Ascending aorta (tissue), 2 donors: Measurements from ENCODE around the gene BEGAIN. TPM values are rescaled to one million over a fixed set of nuclear protein-coding genes. Genes with fewer than 3 reads are reported as not detected.
"Not testable (repeated sequence)": the region's sequence is repeated elsewhere in the genome, so short reads cannot be mapped to it uniquely, and the experiment has no call there.

Experiments
- DNase-seq, 2 donors: peaks; one replicate each; pipeline ENCODE4 v3.0.0-alpha.2; 2019; ENCODE audit warnings: low spot score in 2 of 2
- H3K27ac ChIP-seq, 2 donors: fragments of 200-600 bp; sonication (generic); one replicate each; pipeline ENCODE4 v1.5.1; 2016 to 2017; ENCODE audit warnings: mild to moderate bottlenecking in 1 of 2
- H3K27me3 ChIP-seq: fragments of 200-600 bp; sonication (generic); one replicate; pipeline ENCODE4 v1.5.1; 2017
- H3K36me3 ChIP-seq, 2 donors: fragments of 200-600 bp; sonication (generic); one replicate each; pipeline ENCODE4 v1.5.1; 2016
- H3K4me1 ChIP-seq, 2 donors: fragments of 200-600 bp; sonication (generic); one replicate each; pipeline ENCODE4 v1.5.1; 2016 to 2017; ENCODE audit warnings: mild to moderate bottlenecking in 1 of 2
- H3K4me3 ChIP-seq, 2 donors: fragments of 200-600 bp; sonication (generic); one replicate each; pipeline ENCODE4 v1.5.1; 2016 to 2017; ENCODE audit warnings: mild to moderate bottlenecking in 1 of 2
- H3K9me3 ChIP-seq, 2 donors: fragments of 200-600 bp; sonication (generic); one replicate each; pipeline ENCODE4 v1.5.1; 2016
- intact Hi-C: fragments of 100-400 bp; cut with DNase I; formaldehyde crosslinking; loops from one replicate; pipeline ENCODE4 v1.15.1; 2023
- total RNA-seq: library from RNA; depleted of rRNA; stranded (reverse); fragments of >200 nt; gene quantifications from one replicate; pipeline ENCODE4 v1.1.0, GENCODE V29; 2016
- TF ChIP-seq, protein P1 (sequence below), 3 experiments: fragments of 200-600 bp in 2 of 3; fragments of 450-650 bp in 1 of 3; sonication (generic) in 2 of 3; IDR thresholded peaks; one replicate each; pipeline ENCODE4 v1.5.1; 2016 to 2019; ENCODE audit warnings: antibody characterized with exemption in 3 of 3, mild to moderate bottlenecking in 1 of 3, moderate library complexity in 1 of 3

BEGAIN gene
- total RNA-seq, 1 donor from 2014 or later = 5.9 TPM

GRCh38 chr14:100523131-100523842 is 63.9 kb downstream of the BEGAIN start:
- no peaks in the 10 kb centered on the region for H3K9me3 ChIP-seq
- no peak overlapping the region for H3K27ac ChIP-seq
- peaks cover 5 to 13% of the 10 kb centered on the region in 2 donors for H3K36me3 ChIP-seq
- no peak for DNase-seq
- intact Hi-C loops = no loop called here
- TF ChIP-seq, protein P1, sequence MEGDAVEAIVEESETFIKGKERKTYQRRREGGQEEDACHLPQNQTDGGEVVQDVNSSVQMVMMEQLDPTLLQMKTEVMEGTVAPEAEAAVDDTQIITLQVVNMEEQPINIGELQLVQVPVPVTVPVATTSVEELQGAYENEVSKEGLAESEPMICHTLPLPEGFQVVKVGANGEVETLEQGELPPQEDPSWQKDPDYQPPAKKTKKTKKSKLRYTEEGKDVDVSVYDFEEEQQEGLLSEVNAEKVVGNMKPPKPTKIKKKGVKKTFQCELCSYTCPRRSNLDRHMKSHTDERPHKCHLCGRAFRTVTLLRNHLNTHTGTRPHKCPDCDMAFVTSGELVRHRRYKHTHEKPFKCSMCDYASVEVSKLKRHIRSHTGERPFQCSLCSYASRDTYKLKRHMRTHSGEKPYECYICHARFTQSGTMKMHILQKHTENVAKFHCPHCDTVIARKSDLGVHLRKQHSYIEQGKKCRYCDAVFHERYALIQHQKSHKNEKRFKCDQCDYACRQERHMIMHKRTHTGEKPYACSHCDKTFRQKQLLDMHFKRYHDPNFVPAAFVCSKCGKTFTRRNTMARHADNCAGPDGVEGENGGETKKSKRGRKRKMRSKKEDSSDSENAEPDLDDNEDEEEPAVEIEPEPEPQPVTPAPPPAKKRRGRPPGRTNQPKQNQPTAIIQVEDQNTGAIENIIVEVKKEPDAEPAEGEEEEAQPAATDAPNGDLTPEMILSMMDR (IDR thresholded peaks at IDR 0.05) = no peak
- H3K4me3 ChIP-seq = no peak overlapping the region
- H3K27me3 ChIP-seq = no peaks in the 10 kb centered on the region
- H3K4me1 ChIP-seq = no peaks in the 10 kb centered on the region

- H3K4me3 ChIP-seq = no peak overlapping the region
- intact Hi-C loops = no loop called here
- TF ChIP-seq, protein P1 (IDR thresholded peaks at IDR 0.05) = no peak
- no peaks in the 10 kb centered on the region for H3K9me3 ChIP-seq
- peaks cover 5 to 13% of the 10 kb centered on the region in 2 donors for H3K36me3 ChIP-seq
- no peak for DNase-seq
- no peak overlapping the region for H3K27ac ChIP-seq
- H3K27me3 ChIP-seq = no peaks in the 10 kb centered on the region
- no peaks in the 10 kb centered on the region for H3K4me1 ChIP-seq
These were observed 64.6 kb downstream of the BEGAIN start for GRCh38 chr14:100522616-100523099.

- H3K4me3 ChIP-seq, H3K27ac ChIP-seq, intact Hi-C loops, H3K27me3 ChIP-seq, H3K4me1 ChIP-seq, DNase-seq, H3K36me3 ChIP-seq, H3K9me3 ChIP-seq: not testable (repeated sequence)
These were observed 81.2 kb downstream of the BEGAIN start for GRCh38 chr14:100506053-100506452.

GRCh38 chr14:100504372-100505078 is 82.7 kb downstream of the BEGAIN start:
- H3K36me3 ChIP-seq = peaks cover 0 to 4% of the 10 kb centered on the region in 2 donors
- H3K27ac ChIP-seq = no peak overlapping the region
- no peaks in the 10 kb centered on the region for H3K9me3 ChIP-seq
- no peaks in the 10 kb centered on the region for H3K27me3 ChIP-seq
- H3K4me1 ChIP-seq = no peaks in the 10 kb centered on the region
- intact Hi-C loops = no loop called here
- H3K4me3 ChIP-seq = no peak overlapping the region
- DNase-seq = no peak
- TF ChIP-seq, protein P1 (IDR thresholded peaks at IDR 0.05) = no peak

DNA sequence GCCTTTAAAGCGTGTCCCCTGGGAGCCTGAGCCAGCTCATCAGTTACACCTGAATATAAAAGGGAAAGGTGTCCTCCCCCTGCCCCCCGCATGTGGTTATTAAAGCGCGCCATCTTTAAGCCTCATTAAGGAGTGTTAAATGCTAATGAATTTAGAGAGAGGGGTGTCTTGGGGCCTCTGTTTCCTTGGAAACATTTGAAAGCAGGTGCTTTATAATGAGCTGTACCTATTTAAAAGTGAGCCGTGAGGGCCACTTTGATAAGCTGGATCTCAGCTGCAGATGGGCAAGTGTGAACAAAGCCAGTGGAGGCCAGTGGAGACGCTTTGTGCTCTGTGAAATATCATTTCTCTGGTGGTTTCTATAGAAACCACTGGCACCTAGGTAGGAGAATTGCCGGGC is 84.0 kb downstream of the BEGAIN start:
- Histone ChIP-seq H3K27me3 (no peaks in the 10 kb centered on the region), H3K4me1 (no peaks in the 10 kb centered on the region), H3K36me3 (peaks cover 0 to 4% of the 10 kb centered on the region in 2 donors), H3K4me3 (no peak overlapping the region), H3K9me3 (no peaks in the 10 kb centered on the region), H3K27ac (no peak overlapping the region)
- no peak for DNase-seq
- intact Hi-C loops = no loop called here
- TF ChIP-seq, protein P1 (IDR thresholded peaks at IDR 0.05) = no peak

- H3K9me3 ChIP-seq = no peaks in the 10 kb centered on the region
- H3K27ac ChIP-seq = no peak overlapping the region
- no peak for DNase-seq
- TF ChIP-seq, protein P1 (IDR thresholded peaks at IDR 0.05) = no peak
- H3K4me1 ChIP-seq = no peaks in the 10 kb centered on the region
- H3K4me3 ChIP-seq = no peak overlapping the region
- H3K27me3 ChIP-seq = no peaks in the 10 kb centered on the region
- intact Hi-C loops = no loop called here
- H3K36me3 ChIP-seq = peaks cover 0 to 4% of the 10 kb centered on the region in 2 donors
These were observed 84.5 kb downstream of the BEGAIN start for GRCh38 chr14:100502622-100503220.
